Inflammatory macrophage (primary cell): ENCODE results near the gene USO1.
A peak's percentile ranks its signal among the peaks of the same experiment; 100 is the strongest.

Source experiments
- DNase-seq, 2 donors: peaks; one replicate each; pipeline ENCODE4 v3.0.0-alpha.2; 2020 to 2022

USO1 gene

DNA sequence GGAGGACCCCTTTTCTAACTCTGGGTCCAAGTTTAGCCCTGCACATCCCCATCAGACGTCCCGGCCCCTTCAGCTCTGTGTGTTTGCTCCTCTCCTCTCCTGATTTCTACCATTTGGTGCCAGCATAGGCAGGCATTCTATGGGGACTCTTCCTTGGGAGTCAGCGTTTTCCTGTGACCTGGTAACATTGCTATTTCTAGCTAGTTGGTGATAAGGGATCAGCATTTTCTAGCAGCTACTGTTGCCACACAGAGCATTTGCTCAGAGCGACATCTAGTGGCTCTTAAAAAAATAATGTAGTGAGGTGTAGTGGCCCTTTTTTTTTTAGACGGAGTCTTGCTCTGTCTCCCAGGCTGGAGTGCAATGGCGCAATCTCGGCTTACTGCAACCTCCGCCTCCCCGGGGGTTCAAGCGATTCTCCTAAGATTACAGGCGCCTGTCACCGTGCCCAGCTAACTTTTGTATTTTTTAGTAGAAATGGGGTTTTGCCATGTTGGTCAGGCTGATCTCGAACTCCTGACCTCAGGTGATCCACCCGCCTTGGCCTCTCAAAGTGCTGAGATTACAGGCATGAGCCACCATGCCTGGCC lies 123.9 kb downstream of the USO1 start:
- peak; percentile 82 for DNase-seq

DNA sequence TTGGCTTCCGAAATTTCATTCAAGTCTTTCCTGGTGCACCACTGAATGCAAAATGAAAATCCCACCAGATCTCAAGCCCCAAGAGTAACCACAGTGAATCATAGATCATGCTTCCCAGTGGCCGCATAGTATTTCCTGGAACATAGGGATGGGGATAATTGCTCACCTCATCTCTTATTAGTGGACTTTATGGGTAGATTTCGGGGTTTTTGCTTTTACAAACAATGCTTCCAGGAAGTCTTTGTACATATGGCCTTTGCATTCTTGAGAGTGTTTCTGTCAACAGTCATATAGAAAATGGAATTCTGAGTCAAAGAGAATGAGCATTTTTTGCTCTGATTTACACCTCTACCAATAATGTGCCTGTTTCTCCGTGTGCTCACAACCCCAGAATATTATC lies 124.5 kb downstream of the USO1 start:
- DNase-seq: no peak

DNA sequence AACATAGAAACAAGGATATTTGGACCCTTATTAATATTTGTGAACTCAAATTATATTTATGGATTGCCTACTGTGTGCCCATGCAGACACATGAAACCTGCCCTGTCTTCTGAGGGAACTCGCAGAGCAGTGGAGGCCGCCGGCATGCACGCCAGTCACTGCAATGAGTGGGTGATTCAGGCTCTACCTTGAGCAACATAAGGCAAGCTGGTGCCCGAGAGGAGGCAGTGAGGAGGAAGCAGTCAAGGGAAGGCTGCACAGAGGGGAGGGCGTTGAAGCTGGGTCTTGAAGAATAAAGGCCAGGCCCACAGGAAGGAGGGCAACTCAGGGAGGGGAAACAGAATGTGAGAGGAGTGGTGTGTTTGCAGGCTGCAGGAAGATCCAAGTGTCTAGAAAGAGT lies 125.1 kb downstream of the USO1 start:
- DNase-seq: peak; percentile 71 to 83

DNA sequence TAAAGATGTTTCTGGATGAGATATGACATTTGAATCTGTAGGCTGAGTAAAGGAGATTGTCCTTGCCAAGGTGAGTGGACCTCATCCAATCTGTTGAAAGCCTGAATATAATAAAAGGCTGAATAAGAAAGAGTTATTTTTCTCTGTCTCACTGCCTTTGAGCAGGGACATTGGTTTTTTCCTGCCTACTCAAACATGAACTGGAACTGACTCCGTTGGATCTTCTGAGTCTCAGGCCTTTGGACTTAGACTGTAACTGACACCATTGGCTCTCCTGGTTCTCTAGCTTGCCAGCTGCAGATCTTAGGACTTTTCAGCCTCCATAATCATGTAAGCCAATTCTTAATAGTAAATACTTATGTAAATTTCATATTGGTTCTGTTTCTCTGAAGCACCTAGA lies 134.3 kb downstream of the USO1 start:
- DNase-seq: no peak

DNA sequence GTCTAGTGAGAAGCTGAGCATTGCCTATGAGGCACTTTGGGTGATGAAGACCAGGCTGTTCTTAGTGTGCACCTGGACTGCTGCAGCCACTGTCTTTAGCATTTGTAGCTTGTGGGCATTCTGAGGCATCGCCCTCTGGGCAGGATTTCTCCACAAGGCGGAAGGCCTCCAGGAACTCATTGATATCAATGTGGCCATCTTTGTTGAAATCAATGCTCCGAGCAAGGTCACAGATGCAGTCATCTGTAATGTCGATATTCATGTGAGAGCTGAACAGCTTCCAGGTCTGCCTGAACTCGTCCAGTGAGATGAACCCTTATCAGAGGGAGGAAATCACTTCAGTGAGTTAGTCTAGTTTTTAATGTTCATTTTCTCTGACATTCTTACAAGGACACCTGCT lies 136.2 kb downstream of the USO1 start:
- no peak for DNase-seq
